ENCODE data around the gene STARD13.
A peak's percentile ranks its signal among the peaks of the same experiment; 100 is the strongest.

STARD13 gene

GRCh38 chr13:33230178-33230881 lies 55.2 kb downstream of the STARD13 start:
- Histone ChIP-seq H3K9me3 (ENCODE audit: low read length) (no peaks in the 10 kb centered on the region), H3K4me3 (ENCODE audit: low read length) (no peak overlapping the region), H3K27me3 (ENCODE audit: insufficient read depth, low read length) (no peaks in the 10 kb centered on the region), H3K4me1 (ENCODE audit: insufficient read depth, low read length) (peaks cover 8% of the 10 kb centered on the region), H2AFZ (ENCODE audit: low read depth, low read length) (no peak overlapping the region), H3K36me3 (ENCODE audit: insufficient read depth, low read length) (no peaks in the 10 kb centered on the region)

DNA sequence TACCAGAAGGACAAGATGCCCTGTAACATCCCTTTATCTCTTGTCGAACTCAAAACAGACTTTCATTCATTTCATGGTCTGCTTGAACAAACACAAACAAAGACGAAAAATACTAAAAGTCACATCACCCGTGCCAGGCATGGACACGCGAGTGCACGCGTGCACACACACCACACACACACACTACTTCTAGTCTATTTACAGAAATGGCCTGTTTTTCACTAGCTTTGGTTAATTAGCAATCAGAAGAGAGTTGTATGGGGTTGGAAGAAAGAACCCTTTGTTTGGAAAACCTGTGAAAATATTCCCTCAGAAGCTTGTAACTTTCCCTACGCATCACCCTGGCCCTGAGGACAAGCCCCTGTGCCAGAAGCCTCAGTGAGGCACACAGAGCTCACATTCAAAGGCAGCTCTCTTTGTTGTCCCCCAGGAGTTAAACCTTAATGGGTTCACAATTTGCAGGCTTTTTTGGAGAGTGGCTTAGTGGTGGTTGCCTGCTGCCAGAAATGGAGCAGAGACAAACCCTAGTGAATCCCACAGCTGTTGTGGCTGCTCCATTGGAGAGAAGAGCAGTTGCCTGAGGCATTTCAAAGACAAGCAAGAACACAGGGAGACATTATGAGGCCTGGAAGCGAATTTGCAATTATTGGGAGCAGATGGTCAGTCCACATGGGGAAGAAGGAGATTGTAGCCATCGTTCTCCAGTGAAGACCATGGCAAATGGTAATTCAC lies 55.9 kb downstream of the STARD13 start:
- Histone ChIP-seq H3K4me1 (ENCODE audit: insufficient read depth, low read length) (peaks cover 8% of the 10 kb centered on the region), H3K4me3 (ENCODE audit: low read length) (no peak overlapping the region)

DNA sequence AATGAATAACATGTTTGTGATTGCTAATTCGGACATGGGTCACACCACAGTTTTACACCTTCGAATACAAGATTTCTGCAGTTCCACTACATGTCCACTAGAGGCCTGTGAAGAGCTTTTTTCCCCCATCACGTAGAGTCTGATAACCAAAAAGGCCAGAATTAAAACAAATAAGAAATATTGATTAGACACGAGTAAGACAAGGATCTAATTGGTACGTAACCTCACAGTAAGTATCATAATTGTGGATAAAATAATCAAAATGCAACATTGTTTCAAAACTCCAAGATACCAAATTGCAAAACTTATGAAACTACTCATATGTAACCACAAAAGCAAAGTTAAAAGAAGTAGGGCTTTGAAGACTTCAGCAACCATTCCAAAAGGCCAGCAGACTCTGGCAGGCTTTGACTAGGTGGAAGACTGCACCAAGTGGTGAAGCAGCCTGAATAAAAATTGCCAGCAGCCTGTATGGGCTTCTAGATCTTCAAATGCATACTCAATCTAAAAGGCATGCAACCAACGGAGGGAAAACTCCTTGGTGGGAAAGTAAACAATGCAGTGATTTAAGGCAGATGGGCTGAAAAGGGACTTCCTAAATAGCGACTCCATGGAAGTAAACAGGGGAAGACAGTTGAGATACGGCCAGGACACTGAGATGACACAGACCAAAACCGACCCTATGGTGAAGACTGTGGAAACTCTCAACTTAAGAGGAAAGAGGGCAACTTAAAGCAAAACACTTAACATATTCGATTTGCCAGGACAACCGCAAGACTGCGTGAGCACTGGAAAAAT lies 56.7 kb downstream of the STARD13 start:
- Histone ChIP-seq H2AFZ (ENCODE audit: low read depth, low read length) (no peak overlapping the region), H3K4me1 (ENCODE audit: insufficient read depth, low read length) (peaks cover 8% of the 10 kb centered on the region), H3K4me3 (ENCODE audit: low read length) (no peak overlapping the region), H3K27me3 (ENCODE audit: insufficient read depth, low read length) (no peaks in the 10 kb centered on the region), H3K9me3 (ENCODE audit: low read length) (peaks cover 4% of the 10 kb centered on the region), H3K36me3 (ENCODE audit: insufficient read depth, low read length) (no peaks in the 10 kb centered on the region)

More for the DNA sequence above, 55.9 kb downstream of the STARD13 start:
- Histone ChIP-seq H2AFZ (ENCODE audit: low read depth, low read length) (no peak overlapping the region), H3K36me3 (ENCODE audit: insufficient read depth, low read length) (no peaks in the 10 kb centered on the region), H3K27me3 (ENCODE audit: insufficient read depth, low read length) (no peaks in the 10 kb centered on the region), H3K9me3 (ENCODE audit: low read length) (no peaks in the 10 kb centered on the region)

- Histone ChIP-seq H3K4me1 (ENCODE audit: insufficient read depth, low read length) (peaks cover 8% of the 10 kb centered on the region), H2AFZ (ENCODE audit: low read depth, low read length) (no peak overlapping the region), H3K36me3 (ENCODE audit: insufficient read depth, low read length) (no peaks in the 10 kb centered on the region), H3K4me3 (ENCODE audit: low read length) (no peak overlapping the region), H3K27me3 (ENCODE audit: insufficient read depth, low read length) (no peaks in the 10 kb centered on the region), H3K9me3 (ENCODE audit: low read length) (peaks cover 5% of the 10 kb centered on the region)
These were observed 57.5 kb downstream of the STARD13 start for GRCh38 chr13:33227927-33228647.

DNA sequence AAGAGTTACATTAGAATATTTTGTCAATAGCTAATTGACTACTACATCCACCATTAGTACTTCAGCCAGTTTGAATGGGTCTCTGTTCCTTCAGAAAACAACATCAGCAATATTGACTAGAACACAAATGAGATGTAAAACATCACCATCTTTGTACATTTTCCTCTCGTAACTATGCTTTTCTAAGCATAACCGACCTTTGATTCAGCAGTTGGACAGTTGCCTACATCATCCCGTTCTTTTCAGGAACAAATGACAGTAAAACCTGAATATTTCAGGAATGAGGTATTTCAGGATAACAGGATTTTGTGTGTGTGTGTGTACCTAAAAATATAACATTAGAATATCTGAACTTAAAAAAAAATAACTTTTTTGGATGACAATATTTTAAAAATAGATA lies 60.9 kb downstream of the STARD13 start:
- Histone ChIP-seq H3K36me3 (ENCODE audit: insufficient read depth, low read length) (no peaks in the 10 kb centered on the region), H3K4me3 (ENCODE audit: low read length) (no peak overlapping the region), H2AFZ (ENCODE audit: low read depth, low read length) (no peak overlapping the region), H3K9me3 (ENCODE audit: low read length) (peaks cover 7% of the 10 kb centered on the region), H3K27me3 (ENCODE audit: insufficient read depth, low read length) (no peaks in the 10 kb centered on the region), H3K4me1 (ENCODE audit: insufficient read depth, low read length) (peaks cover 4% of the 10 kb centered on the region)

DNA sequence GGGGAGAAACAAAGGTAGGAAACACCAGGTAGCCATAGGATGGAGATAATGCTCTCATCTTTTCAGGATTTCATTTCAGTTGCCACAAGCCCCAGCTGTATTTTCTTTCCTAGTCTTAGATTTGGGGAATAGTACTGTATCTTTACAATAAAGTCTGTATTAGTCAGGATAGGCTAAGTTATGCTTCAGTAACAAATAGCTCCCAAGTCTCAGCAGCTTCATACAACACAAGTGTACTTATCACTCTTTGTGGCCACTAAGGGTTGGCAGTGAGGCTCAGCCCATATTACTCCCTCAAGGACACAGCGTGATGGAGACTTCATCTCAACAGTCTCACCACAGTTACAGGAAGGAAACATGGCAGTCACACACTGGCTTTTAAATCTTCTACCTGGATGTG lies 61.4 kb downstream of the STARD13 start:
- Histone ChIP-seq H3K4me3 (ENCODE audit: low read length) (no peak overlapping the region), H2AFZ (ENCODE audit: low read depth, low read length) (no peak overlapping the region), H3K36me3 (ENCODE audit: insufficient read depth, low read length) (no peaks in the 10 kb centered on the region), H3K4me1 (ENCODE audit: insufficient read depth, low read length) (peaks cover 4% of the 10 kb centered on the region), H3K27me3 (ENCODE audit: insufficient read depth, low read length) (no peaks in the 10 kb centered on the region), H3K9me3 (ENCODE audit: low read length) (peaks cover 7% of the 10 kb centered on the region)

- no peaks in the 10 kb centered on the region for H3K27me3 ChIP-seq (ENCODE audit: insufficient read depth, low read length)
- no peak overlapping the region for H3K4me3 ChIP-seq (ENCODE audit: low read length)
- H3K36me3 ChIP-seq (ENCODE audit: insufficient read depth, low read length) = no peaks in the 10 kb centered on the region
- peaks cover 7% of the 10 kb centered on the region for H3K9me3 ChIP-seq (ENCODE audit: low read length)
- H2AFZ ChIP-seq (ENCODE audit: low read depth, low read length) = no peak overlapping the region
- H3K4me1 ChIP-seq (ENCODE audit: insufficient read depth, low read length) = no peaks in the 10 kb centered on the region
These were observed 65.6 kb downstream of the STARD13 start for GRCh38 chr13:33219926-33220325.

- no peak overlapping the region for H2AFZ ChIP-seq (ENCODE audit: low read depth, low read length)
- H3K4me1 ChIP-seq (ENCODE audit: insufficient read depth, low read length) = peaks cover 14% of the 10 kb centered on the region
- H3K4me3 ChIP-seq (ENCODE audit: low read length) = no peak overlapping the region
- peaks cover 2% of the 10 kb centered on the region for H3K9me3 ChIP-seq (ENCODE audit: low read length)
- H3K27me3 ChIP-seq (ENCODE audit: insufficient read depth, low read length) = no peaks in the 10 kb centered on the region
- no peaks in the 10 kb centered on the region for H3K36me3 ChIP-seq (ENCODE audit: insufficient read depth, low read length)
These were observed 67.1 kb downstream of the STARD13 start for GRCh38 chr13:33218426-33218825.

DNA sequence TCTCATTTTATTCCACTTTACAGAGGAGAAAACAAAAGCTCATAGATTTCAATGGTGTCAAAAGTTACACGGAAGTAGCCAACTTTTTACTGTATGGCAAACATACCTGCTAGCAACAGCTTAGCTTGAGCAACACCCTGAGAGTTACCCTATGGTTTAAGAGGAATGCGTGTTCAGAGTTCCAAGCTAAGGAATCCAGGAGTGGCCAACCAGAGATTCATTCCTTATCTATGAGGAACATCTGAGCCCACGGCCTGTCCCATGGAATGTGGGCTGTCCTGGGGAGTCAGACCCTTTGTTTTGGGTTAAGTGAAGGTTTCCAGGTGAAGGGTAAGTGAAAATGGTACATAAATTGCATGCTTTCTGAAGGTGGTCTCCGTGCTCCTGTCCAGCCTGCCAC lies 67.5 kb downstream of the STARD13 start:
- peaks cover 2% of the 10 kb centered on the region for H3K9me3 ChIP-seq (ENCODE audit: low read length)
- peaks cover 16% of the 10 kb centered on the region for H3K4me1 ChIP-seq (ENCODE audit: insufficient read depth, low read length)
- no peaks in the 10 kb centered on the region for H3K27me3 ChIP-seq (ENCODE audit: insufficient read depth, low read length)
- H2AFZ ChIP-seq (ENCODE audit: low read depth, low read length) = no peak overlapping the region
- H3K4me3 ChIP-seq (ENCODE audit: low read length) = no peak overlapping the region
- no peaks in the 10 kb centered on the region for H3K36me3 ChIP-seq (ENCODE audit: insufficient read depth, low read length)

DNA sequence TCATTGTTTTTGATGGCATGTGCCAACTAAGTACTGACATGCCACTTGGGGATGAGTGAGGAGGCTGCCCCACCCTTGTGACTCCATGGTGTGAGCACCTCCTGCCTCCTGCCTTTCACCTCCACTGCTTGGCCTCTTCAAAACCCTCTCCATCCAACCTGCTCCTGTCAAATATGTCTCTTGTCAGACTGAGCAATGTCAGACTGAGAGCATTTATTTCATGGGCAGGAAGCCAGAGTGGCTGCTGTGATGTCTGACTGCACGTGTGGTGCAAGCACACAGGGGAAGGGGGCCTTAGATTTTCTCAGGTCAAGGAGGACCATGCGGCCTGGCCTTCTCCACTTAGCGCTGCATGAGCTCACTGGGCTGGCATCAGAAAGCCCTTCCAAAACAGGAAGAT lies 68.3 kb downstream of the STARD13 start:
- Histone ChIP-seq H3K4me3 (ENCODE audit: low read length) (no peak overlapping the region), H3K36me3 (ENCODE audit: insufficient read depth, low read length) (no peaks in the 10 kb centered on the region), H2AFZ (ENCODE audit: low read depth, low read length) (no peak overlapping the region), H3K9me3 (ENCODE audit: low read length) (peaks cover 2% of the 10 kb centered on the region), H3K27me3 (ENCODE audit: insufficient read depth, low read length) (no peaks in the 10 kb centered on the region), H3K4me1 (ENCODE audit: insufficient read depth, low read length) (peaks cover 16% of the 10 kb centered on the region)

DNA sequence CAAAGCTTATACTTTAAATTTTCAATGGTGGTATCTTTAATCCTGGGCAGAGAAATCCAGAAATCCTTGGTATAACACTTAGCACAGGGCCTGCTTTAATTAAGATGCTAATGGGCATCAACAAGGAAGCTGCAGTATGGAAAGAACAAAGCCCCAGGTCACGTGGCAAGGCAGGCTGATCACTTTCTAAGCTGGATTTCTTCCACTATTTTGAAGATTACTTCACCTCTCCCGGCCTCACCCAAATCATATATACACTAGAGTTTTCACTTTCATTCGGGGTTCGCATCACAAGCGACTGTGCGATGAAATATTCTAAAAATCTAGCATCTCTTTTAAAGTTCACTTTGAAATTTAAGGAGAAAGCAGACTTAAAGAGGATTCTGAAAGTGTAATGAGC lies 71.8 kb downstream of the STARD13 start:
- H3K4me3 ChIP-seq (ENCODE audit: low read length) = no peak overlapping the region
- H3K9me3 ChIP-seq (ENCODE audit: low read length) = no peaks in the 10 kb centered on the region
- no peaks in the 10 kb centered on the region for H3K27me3 ChIP-seq (ENCODE audit: insufficient read depth, low read length)
- no peaks in the 10 kb centered on the region for H3K36me3 ChIP-seq (ENCODE audit: insufficient read depth, low read length)
- H3K4me1 ChIP-seq (ENCODE audit: insufficient read depth, low read length) = peaks cover 16% of the 10 kb centered on the region
- peak overlapping the region; percentile 31 for H2AFZ ChIP-seq (ENCODE audit: low read depth, low read length)

DNA sequence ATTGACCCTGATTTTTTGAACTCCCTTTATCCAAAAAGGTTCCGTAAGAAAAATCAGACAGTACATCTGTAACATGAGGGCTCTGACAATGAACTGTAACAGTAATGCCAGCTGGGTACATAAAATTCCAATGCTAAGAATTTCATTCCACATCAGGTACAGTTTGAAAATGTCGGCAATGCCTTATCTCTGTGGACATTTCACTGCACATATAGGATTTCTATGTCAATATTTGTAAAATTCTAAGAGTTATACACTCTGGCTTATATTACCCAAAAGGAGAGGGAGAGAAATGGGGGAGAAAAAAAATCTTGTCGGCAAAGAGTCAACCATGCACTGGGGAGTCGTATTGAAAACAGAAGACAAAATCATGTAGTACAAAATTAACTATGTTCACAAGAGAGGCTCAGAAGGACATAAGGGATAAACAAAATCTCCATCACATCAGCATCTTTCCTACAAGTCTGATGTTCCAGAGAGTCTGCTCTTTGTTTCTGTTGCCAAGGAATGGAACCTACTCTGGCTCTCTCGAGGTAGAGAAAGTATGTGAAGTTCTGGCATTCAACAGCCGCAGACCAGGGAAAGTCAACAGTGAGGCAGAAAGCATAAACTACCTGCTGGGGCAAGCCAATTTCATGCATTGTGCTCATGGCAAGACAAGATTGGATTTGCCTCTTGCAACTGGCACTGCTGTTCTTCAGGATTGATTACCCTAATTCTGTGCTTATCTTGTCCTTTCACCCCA lies 72.4 kb downstream of the STARD13 start:
- Histone ChIP-seq H3K27me3 (ENCODE audit: insufficient read depth, low read length) (no peaks in the 10 kb centered on the region), H2AFZ (ENCODE audit: low read depth, low read length) (no peak overlapping the region), H3K4me3 (ENCODE audit: low read length) (no peak overlapping the region), H3K9me3 (ENCODE audit: low read length) (no peaks in the 10 kb centered on the region), H3K36me3 (ENCODE audit: insufficient read depth, low read length) (no peaks in the 10 kb centered on the region), H3K4me1 (ENCODE audit: insufficient read depth, low read length) (peaks cover 16% of the 10 kb centered on the region)

Measured in neuron (in vitro differentiated cells).